Measurements from ENCODE around the gene TMCO1.

- TF ChIP-seq EZH2 (IDR thresholded peaks at IDR 0.05; ENCODE audit: low read length, unreplicated experiment): no peak
- TF ChIP-seq CTCF (conservative IDR thresholded peaks at IDR 0.05; ENCODE audit: low read depth, low read length): no peak
These were observed 26.5 kb downstream of the TMCO1 start for GRCh38 chr1:165742194-165742593.

Measured in PC-3 (cell line).